ENCODE data around the gene GLIS1.

DNA sequence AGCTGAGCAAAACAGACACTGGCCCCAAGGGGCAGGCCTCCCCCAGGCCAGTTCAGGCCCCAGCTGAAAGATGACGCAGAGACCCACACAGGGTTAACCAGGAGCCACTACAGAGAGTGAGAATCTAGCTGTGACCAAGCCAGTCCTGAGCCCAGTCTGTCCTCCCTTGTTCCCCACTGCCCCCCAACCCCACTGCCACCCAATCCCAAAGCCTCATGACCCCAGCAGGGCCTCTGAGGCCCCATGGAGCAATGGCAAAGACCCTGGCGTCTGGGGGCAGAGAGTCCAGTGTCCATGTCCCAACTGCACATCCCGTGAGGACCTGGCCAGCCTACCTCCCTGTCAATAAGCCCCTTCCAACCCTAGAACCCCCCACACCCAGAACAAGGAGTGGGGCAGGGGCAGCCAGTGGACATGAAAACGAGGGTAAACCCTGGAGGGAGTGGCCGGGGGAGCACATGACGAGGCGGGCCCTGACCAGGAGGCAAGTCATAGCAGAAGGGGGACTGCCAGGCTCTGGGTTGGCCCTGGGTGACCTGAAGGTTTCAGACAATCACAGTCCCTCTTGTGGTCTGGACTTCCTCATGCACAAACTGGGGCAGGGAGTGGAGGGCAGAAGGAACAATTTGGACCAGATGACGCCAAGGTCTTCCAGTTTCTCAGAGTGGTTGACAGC, 100.5 kb downstream of the GLIS1 start:
- TF ChIP-seq GATA3 (IDR thresholded peaks at IDR 0.05; ENCODE audit: low read depth, low read length) (no peak), GATA2 (IDR thresholded peaks at IDR 0.05; ENCODE audit: low read depth, low read length) (no peak)

Measured in SH-SY5Y (cell line).